Activated CD4-positive, alpha-beta T cell treated with anti-CD3 and anti-CD28 coated beads for 24 hours (primary cell): ENCODE results near the gene KBTBD12.

ENCODE experiments used
- DNase-seq, 2 donors: peaks; one replicate each; pipeline ENCODE4 v3.0.0-alpha.2; 2020; ENCODE audit warnings: low read depth in 2 of 2

Gene KBTBD12

GRCh38 chr3:127985655-127986225, 70.7 kb downstream of the KBTBD12 start:
- no peak for DNase-seq

- no peak for DNase-seq
Measured at GRCh38 chr3:127986803-127987202, 71.8 kb downstream of the KBTBD12 start.

DNA sequence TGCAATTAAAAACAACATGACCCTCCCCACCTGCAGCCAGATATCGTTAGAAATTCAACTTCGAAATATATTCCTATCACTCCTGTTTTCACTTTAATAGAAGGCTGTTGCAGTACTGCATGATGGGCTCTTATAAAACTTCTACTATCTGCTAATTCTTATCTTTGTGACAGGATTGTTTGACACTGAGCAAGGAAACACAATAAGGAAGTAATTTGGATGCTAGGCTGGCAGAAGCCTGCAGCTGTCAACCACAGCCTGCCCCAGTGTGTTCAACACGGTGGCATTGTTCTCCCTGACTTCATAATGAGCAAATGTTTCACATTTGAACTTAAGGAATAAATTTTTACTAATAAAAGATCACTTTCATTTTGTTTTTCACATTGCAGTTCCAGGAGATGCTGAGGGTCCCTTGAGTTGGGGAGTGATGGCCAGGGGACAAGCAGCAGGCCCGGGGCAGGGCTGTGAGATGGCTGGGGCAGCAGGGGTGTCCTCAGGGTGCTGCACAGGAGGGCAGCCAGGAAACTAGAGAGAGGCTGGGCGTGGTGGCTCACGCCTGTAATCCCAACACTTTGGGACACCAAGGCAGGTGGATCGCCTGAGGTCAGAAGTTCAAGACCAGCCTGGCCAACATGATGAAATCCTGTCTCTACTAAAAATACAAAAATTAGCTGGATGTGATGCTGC, 72.4 kb downstream of the KBTBD12 start:
- no peak for DNase-seq

- no peak for DNase-seq
Measured at GRCh38 chr3:127988770-127989557, 73.9 kb downstream of the KBTBD12 start.

DNA sequence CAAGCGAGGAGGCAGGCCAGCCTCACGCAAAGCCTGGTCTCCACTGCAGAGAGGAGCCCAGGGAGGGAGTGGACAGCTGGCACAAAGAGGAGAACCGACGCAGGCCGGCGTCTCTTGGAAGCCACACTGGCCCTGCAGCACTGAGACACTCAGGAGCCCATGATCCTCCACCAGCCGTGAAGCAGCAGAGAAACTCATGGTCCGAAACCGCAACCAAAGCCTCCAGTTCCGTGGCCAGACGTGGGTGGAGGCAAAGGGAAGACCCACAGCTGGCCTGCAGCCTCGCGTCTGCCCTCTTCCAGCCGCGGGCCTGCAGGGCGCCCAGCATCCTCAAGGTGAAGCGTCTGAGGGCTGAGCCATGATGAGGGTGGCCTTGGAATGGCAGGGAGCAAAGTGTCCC, 75.0 kb downstream of the KBTBD12 start:
- no peak for DNase-seq

GRCh38 chr3:127990461-127990860, 75.4 kb downstream of the KBTBD12 start:
- DNase-seq: no peak

GRCh38 chr3:127991251-127991650, 76.2 kb downstream of the KBTBD12 start:
- no peak for DNase-seq

DNA sequence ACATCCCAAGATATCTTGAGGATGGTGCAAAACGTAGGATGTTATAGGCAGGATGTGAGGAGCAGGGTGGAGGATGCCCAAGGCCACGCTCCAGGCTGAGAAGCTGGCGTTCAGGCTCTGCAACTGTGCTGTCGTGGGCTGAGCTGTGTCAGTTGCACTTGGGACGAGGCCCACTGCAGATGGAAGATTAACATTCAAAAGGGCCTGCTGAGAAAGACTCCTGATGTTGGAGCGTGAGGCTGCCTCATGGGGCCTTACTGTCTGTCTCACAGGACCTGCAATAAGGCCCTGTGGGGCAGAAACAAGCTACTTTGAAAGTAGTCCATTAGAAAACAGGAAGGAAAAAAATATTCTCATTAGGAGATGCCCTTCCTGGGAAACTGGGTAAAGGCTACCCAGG, 76.6 kb downstream of the KBTBD12 start:
- no peak for DNase-seq

DNA sequence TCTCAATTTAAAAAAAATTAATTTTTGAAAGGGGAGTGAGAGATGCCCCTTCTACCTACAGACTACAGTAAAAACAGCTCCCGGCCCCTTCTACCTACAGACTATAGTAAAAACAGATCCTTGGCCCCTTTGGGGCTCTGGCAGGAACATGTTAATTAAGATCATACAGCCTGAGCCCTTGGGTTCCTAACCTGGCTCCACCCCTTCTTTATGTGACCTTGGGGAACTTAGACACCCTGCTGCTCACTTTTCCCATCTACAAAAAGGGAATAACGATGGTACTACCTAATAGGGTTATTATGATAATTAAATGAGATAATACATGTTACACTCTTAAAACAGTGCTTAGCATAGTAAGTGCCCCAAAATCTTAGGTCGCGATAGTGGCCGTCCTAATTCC, 77.1 kb downstream of the KBTBD12 start:
- DNase-seq: no peak

- DNase-seq: no peak
Measured at GRCh38 chr3:127994011-127994410, 79.0 kb downstream of the KBTBD12 start.

GRCh38 chr3:127997016-127997415, 82.0 kb downstream of the KBTBD12 start:
- no peak for DNase-seq

DNA sequence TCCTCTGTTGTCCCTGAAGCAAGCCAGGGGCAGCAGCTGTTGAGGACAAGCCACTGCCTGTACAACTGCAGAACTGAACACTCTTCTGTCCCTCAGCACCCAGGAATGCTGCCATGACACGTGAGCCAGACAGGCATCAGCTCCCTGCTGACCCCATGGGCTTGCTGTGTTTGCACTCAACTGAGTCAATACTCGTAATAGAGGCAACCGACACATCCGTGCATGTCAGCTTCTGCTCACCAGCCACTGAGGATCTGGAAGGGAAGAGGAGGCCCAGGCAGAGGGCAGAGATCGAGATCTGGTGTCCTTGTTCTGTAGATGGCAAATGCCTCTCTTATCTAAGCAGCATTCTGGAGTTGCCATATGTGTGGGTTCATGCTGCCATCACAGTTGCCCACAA, 82.9 kb downstream of the KBTBD12 start:
- no peak for DNase-seq

- no peak for DNase-seq
Measured at GRCh38 chr3:127998596-127998995, 83.6 kb downstream of the KBTBD12 start.

GRCh38 chr3:127999509-128000106, 84.6 kb downstream of the KBTBD12 start:
- DNase-seq: no peak

DNA sequence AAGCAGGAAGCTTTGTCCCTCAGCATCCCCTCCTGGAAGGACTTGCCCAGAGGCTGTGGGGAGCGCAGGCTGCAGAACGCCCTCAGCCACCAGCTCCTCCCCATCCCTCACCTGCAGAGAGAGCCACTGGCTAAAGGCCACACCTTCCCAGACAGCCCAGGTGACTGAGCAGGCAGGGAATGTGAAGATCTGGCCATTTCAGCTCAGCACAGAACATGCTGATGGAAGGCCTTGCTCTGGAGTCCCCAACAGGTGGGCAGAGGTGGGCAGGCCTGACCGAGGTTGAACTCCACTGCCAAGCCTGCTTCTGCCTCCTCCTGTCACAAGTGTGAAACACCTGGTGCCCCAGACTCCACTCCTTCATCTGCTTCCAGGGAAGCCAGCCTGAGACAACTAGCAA, 86.5 kb downstream of the KBTBD12 start:
- DNase-seq: no peak

GRCh38 chr3:128004661-128005060, 89.6 kb downstream of the KBTBD12 start:
- no peak for DNase-seq

- DNase-seq: no peak
Measured at GRCh38 chr3:128006061-128007032, 91.3 kb downstream of the KBTBD12 start.

- DNase-seq: no peak
Measured at GRCh38 chr3:128007033-128007424, 92.0 kb downstream of the KBTBD12 start.

- DNase-seq: no peak
Measured at GRCh38 chr3:128009952-128010846, 95.2 kb downstream of the KBTBD12 start.

- peak in 1 of 2 donors; percentile 4 for DNase-seq
Measured at GRCh38 chr3:128011140-128011539, 96.1 kb downstream of the KBTBD12 start.
